RCC 7860 (cell line): ENCODE data around the gene KLHL40.

Source experiments
- DNase-seq: peaks from one replicate; pipeline ENCODE4 v3.0.0-alpha.2; 2015; ENCODE audit warnings: low spot score
- FAIRE-seq: peaks from 2 replicates; lab custom pipeline; 2012; peaks lifted over from hg19 to GRCh38; lab: Jason Lieb, UNC

KLHL40 gene

DNA sequence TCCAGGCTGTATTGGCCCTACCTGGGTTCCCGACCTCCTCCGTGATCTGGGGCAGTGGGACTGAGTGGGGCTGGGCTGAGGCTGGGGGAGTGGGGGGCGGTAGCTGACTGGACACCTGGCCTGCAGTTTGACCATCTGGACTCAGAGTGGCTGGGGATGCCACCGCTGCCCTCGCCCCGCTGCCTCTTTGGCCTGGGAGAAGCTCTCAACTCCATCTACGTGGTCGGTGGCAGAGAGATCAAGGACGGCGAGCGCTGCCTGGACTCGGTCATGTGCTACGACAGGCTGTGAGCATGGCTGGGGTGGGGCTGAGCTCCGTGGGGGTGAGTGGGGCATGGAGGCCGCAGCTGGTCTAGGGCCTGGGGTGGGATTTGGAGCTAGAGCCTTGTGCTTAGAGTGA, 2.7 kb downstream of the KLHL40 start:
- DNase-seq (no peak), FAIRE-seq (no peak)

DNA sequence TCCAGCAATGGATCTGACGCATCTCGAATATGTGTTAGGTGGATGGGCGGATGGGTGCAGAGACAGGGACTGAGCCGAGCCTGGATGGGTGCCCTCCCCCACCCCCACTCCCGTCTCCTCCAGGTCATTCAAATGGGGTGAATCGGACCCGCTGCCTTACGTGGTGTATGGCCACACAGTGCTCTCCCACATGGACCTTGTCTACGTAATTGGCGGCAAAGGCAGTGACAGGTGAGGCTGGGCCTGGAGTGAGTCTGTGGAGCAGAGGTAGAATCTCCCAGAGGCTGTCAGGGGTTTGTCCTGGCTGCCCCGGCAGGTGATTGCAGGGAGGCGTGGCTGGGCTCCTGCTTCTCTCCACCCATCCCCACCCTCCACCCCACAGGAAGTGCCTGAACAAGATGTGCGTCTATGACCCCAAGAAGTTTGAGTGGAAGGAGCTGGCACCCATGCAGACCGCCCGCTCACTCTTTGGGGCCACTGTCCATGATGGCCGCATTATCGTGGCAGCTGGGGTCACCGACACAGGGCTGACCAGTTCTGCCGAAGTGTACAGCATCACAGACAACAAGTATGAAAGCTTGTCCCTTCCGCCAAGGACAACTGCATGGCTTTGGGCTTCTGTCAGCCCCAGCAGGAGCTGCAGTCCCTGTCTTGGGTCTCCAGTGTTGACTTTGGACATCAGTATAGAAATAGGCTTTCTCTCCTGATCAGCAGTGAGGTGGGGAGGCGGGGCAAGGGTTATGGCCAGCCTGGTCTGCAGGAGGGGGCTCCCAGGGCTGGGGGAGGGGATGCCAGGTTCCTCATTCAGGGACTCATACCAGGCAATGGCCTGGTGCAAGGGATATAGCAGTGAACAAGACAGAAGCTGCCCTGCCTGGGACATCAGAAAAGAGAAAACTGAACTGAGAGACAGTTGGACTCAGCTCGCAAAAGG, 3.4 kb downstream of the KLHL40 start:
- no peak for FAIRE-seq

DNA sequence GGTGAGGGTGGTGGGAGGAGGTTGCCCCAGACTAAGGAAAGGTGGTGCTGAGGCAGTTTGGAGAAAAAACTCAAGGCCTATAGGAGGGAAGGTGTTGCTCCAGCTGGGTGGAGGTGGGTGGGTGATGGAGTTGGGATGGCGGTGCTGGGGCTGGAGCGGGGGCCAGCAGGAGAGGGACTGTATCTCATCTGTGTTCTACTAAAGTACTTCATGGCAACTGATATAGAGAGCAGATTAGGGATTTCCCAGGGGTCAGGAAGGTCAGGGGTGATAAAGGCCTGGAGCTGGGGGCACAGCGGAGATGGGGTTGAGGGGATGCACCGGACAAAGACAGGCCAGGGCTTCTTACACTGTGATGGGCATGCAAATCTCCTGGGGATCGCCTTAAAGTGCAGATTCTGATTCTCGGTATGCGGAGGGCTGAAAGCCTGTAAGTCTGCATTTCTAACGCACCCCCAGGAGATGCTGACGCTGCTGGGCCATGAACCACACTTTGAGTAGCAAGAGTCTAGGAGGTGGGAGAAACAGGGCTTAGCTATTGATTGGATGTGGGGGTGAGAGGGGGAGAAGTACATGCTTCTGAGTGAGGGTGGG, 4.2 kb downstream of the KLHL40 start:
- FAIRE-seq (no peak), DNase-seq (no peak)

More for the DNA sequence above, 3.4 kb downstream of the KLHL40 start:
- DNase-seq: no peak

DNA sequence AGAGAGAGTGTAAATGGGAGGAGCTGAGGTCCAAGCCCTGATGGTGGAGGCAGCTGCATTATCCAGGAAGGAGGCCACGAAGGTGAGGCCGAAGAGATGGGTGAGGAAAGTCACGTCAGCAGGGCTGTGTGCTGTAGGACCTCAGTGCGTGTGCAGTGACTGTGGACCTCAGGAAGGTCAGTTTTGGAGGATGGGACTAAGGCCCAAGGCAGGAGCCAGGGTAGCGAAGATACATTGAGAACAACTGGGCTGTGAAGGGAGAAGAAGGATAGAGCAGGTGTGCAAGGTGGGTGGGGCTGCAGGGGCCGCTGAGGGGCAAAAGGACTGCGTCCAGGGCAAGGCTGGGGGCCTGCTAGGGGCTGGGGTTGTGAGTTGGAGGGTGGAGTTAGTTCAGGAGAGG, 4.9 kb downstream of the KLHL40 start:
- DNase-seq (no peak), FAIRE-seq (no peak)

DNA sequence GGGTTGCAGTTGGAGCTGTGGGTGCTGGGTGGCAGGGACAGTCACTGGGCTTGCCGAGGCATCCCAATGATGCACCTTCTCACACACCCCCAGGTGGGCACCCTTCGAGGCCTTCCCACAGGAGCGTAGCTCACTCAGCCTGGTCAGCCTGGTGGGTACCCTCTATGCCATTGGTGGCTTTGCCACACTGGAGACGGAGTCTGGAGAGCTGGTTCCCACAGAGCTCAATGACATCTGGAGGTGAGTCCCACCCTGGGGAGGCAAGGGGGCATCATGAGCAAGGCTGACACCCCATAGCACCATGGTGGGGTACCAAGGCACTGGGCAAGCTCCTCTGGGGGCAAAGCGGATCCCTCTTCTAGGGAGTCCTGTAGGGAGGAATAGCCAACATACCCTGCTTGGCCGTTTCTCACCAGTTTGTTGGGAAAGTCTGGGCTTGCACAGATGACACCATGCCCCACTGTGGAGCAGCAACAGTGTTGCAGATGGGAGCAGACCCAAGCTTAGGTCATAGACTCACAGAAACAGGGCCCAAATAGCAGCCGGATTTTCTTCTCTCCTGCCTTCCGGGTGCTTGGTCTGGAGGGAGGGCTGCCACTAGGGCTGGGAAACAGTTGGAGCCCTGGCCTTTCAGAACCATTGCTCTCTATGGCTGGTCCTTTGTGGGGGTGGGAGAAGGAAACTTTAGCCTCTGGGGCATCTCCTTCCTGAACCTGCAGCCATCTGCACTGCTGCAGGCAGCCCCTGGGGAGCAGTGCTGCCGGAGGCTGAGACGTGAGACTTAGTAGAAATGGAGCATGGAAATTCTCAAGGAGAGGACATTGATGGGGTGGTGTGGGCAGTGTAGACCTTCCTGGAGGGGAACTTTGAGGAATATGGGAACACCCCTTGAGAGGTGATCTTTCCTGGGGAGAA, 5.7 kb downstream of the KLHL40 start:
- no peak for FAIRE-seq

DNA sequence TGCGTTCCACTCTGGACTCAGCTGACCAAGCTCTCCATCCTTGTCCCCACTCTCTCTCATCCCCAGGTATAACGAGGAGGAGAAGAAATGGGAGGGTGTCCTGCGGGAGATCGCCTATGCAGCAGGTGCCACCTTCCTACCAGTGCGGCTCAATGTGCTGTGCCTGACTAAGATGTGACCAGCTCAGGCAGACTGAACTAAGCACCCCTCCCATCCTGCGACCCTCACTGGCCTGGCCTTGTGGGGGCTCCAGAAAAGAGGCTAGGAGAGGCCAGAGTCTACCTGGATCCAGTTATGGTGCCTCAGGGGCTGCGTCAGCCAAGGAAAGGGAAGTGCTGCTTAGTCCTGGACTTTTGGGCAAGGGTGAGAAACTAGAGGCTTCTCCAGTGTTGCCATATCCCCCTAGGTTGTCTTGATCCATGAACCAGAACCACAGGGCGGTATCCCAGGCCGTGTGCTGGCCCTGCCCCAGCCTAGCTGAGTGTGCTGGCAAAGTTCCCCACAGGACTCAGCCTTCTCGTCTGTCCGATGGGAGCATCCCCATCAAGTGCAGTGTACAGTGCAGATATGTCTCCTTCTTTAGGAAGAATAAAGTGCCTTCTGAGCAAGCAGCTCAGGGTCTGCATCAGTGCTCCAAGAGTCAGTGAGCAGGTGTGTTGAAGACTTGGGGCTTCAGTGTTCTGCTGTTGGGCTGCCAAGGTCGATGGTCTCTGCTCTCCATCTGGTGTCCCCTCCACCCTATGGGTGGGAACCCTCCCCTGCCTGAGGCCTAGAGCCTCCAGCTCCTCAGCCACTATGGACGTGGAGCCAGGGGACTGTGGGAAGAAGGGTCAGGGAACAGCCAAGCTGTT, 6.7 kb downstream of the KLHL40 start:
- no peak for FAIRE-seq
- DNase-seq: no peak

More for the DNA sequence above, 5.7 kb downstream of the KLHL40 start:
- DNase-seq: no peak

DNA sequence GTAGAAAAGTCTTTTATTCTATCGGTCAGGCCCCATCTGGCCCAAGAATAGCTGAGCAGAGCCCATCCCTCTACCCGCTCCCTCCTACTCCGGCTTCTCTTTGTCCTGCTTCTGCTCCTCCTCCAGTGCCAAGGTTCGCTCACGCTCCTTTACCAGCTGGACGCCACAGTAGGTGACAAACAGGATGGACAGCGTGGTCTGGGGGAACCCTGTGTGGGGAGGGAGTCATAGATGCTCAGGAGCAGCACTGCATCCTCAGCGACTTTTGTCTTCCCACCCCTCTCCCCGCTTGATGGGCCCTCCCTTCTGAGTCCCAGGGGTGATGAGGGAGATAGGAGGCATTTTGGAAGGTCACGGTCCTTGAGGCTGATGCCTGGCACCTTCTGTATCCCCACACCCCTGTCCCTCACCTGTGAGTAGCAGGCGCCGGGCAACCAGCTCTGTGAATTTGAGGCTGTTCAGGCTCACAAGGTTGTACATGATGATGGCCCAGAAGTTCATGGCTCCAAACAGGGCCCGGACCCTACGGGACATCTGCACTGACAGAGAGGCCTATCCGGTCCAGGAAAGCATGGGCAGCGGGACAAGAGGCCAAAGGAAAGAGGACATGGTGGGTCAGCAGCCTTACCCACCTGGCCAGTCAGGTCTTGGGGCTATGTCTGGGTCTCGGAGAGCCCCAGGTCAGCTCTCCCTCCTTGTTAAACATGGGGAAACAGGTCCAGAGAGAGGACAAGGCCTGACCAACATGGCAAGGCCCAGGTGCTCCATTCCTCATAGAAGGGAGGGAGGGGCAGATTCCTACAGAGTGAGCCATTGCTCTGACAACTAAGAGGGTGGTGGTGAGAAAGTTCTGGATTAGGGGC, 7.6 kb downstream of the KLHL40 start:
- FAIRE-seq: no peak
- DNase-seq: no peak

DNA sequence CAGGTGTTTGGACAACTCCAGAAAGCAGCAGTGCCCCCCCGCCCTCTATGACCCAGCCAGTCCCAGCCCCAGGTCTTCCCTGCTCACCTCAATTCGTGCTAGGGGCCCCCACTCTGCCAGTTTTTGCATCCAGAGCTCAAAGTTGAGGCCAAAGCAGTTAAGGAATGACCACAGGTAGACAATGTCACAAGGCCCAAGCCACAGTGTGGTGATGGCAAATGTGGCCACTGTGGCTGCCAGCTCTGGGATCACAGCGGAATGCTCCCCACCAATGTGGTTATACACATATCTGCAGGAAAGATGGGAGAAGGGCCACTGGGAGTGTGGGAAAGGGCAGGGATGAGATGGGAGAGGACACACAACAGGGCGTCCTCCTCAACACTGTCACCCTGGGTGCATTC, 8.2 kb downstream of the KLHL40 start:
- DNase-seq (no peak), FAIRE-seq (no peak)

DNA sequence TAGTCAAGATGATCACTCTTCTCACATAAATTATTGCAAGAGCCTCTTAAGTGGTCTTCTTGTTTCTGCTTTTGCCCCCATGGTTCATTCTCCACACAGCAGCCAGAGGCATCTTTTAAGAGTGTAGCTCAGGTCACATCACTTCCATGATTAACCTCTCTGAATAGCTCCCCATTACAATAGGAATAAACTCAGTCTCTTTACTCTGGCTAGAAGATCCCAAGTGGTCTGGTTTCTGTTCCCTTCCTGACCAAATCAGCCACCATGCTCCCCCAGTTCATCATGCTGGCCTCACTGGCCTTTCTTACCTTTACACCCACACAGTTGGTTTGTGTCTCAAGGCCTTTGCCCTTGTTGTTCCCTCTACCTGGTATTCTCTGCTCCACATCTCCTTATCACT, 9.0 kb downstream of the KLHL40 start:
- FAIRE-seq (no peak), DNase-seq (no peak)

DNA sequence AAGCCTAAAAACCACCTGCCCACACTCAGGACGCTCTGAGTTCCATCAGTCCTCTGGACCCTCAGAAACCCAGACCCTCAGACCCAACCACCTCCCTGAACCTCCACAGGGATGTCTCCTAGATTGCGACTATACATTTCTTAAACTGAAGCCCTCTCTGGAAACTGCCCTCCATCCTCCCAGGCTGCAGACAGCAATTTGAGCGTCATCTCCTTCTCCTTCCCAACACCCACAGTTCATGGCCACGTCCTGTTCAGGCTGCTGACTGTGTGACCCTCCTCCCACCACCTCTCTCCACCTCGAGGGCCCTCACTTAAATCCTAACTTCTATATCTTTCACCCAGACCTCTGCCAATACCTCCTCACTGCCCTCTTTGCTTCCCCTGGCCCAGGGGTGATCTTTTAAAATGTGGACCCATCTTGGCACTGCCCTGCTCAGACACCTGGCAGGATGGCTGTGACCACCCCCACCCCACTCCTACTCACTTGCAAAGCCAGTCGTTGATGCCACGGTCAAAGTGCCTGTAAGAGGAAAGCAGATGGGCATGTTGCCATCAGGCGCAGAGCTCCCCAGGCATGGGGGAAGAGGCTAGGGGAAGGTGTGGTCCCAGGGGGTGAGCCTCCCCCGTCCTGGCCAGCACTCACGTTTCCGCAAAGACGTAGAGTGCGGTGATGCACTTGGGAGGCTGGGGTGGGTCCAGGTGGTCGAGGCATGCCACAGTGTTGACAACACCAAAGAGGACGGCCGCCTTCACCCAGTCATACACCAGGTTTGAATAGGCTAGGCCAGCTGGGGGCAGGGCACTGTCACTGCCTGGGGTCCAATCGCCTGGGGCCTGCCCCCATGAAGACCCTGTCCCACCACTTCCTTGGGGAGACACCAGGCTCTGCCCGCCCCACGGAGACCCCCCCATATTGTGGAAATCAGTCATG, 11.3 kb downstream of the KLHL40 start:
- no peak for FAIRE-seq

DNA sequence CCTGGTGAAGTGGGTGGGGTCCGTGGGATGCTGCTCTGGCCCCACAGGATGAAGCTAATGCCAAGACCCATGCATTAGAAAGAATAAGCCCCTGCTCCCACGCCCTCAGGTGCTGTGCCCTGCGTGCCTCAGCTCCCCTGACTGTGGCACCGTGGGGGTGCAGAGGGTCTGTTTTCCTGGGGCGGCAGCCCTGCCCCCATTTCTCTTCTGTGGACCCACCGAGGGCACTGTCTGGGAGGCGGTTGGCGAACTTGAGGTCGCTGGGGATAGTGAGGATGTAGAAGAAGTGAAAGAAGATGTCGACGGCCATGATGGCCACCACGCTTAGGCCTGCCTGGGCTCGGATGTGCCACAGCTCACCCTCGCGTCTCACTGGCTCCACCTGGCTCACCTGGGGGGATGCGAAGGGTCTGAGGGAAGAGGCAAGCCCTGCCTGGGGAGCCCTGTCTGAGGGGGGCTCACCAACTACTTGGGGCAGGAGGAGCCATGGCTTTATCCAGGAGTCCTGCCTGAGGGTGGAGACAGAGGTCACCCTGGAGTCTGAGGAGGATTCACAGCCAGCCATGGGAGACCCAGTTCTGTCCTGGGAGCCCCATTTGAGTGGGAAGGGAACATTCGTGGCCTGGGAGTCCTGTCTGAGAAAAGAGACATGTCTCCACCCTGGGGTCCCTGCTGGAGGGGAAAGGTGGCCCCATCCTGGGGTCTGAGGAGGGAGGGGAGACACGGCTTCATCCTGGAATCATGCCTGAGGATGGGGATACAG, 12.1 kb downstream of the KLHL40 start:
- DNase-seq: no peak
- no peak for FAIRE-seq

More for the DNA sequence above, 11.3 kb downstream of the KLHL40 start:
- no peak for DNase-seq

DNA sequence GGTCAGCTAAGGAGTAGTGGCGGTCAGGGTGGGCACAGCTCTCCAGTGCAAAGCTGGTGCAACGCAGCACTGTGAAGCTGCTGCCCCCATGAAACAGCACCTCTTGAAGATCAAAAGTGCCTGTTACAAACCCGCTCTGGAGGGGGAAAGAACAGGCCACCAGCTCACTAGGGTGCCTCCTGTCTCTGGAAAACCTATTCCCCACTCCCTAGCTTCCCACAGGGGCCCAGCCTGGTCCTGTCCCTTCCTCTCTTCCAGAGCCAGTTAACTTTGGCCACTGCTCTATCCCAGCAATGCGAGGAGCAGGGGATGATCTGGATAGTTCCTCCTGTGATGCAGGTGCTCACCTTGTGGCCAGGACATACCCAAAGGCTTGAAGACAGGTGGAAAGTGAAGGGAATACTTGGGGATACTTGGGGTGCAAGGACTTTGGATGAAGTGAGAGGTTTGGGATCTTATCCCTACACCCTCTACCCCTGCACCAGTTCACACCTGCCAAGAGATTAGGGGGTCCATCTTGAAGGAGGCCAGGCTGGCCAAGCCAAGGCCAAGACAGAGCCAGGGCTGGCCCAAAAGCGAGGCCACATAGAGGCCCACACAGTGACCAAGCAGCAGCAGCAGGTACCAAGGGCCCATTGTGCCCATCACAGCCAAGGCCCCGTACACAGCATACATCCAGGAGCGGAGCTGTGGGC, 13.0 kb downstream of the KLHL40 start:
- DNase-seq: no peak
- FAIRE-seq: no peak

DNA sequence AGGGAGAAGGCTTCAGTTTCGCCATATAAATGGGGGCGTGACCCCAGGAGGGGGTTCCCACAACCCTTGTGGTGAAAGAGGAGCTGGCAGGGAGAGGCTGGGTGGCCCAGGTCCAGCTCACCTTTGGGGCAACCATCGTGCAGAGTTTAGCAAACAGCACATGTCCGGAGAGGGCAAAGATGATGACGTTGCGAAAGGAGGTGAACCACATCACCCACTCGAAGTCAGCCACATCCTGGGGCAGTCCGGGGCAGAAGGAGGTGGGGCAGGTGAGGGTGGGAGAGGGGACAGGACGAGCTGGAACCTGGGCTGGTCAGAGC, 13.5 kb downstream of the KLHL40 start:
- FAIRE-seq (no peak), DNase-seq (no peak)

DNA sequence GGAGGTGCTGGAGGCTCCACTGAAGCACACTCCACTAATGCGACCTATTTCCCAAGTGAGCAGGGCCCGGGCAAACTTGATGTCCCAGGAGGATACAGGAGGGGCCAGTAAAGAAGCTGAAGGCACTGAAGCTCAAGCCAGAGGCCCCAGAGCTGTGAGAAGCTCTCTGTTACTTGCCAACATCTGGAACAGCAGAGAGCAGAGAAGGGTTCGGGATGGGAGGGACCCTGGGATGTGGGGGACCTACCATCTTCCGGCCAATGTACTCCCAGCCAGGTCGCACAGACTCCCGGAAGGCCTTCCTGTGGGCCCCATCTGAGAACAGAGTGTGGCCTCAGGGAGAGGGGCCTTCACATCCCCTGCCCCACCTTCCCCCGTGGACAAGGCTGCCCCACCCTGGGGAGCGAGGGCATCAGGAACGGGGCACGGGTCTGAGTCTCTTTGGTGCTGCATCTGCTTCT, 14.2 kb downstream of the KLHL40 start:
- no peak for FAIRE-seq
- no peak for DNase-seq

DNA sequence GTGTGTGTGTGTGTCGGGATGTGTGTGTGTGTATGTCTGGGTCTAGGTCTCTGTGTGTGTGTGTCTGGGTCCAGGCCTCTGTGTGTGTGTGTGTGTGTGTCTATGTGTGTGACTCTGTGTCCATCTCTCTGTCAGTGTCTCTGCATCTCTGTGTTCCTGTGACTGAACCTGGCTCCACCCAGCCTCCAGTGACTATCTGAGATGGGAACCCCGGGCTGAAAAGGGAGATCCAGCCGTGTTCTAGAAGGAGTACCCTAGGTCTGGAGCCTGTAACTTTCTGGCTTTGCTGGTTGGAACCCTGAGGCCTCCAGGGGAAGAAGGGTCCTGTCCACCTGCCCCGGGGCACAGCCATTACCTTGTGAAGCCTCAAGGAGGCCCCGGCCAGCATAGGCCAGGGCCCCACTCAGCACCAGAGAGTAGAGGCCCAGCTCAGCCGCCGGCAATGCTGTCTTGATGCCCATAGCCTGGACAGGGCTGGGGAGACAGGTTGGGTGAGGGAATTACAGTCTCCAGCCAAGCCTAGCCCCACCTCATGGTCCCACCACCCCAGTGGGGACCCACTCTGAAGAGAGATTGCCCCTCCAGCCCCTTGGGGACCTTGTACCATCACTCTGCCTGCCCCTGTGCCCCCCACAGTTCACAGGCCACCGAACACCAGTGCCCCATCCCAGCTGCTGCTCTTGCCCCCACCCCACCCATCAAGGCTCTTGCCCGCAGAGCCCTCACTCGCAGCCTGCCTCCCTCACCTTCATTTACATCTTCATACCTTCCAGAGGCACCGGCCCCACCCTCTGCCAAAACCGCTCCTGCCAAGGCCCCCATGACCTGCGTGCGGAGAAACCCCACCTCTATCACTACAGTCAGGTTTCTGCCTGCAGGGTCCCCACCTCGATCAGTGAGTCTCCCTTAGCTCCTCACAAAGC, 15.3 kb downstream of the KLHL40 start:
- FAIRE-seq (no peak), DNase-seq (no peak)
